CD14-positive monocyte (primary cell): ENCODE measurements around the gene SRPK1. TPM values are rescaled to one million over a fixed set of nuclear protein-coding genes. Genes with fewer than 3 reads are reported as not detected.

Experiments used
- DNase-seq, 3 donors: peaks; one replicate each; pipeline ENCODE4 v3.0.0-alpha.2; 2011 to 2022
- H2AFZ ChIP-seq: 2 replicates; pipeline ENCODE4 v1.6.0; 2012; ENCODE audit warnings: mild to moderate bottlenecking, low read depth, low read length, inconsistent platforms; ENCODE audit not compliant: insufficient read depth, poor library complexity, severe bottlenecking
- H3K27ac ChIP-seq, 2 donors: 1 replicate in 1 of 2; 2 replicates in 1 of 2; pipeline ENCODE4 v1.5.1; 2012 to 2013; ENCODE audit warnings: low read length in 2 of 2, control low read depth in 1 of 2, inconsistent platforms in 1 of 2, low read depth in 1 of 2, mild to moderate bottlenecking in 1 of 2
- H3K27me3 ChIP-seq, 2 donors: one replicate each; pipeline versions ENCODE4 v1.6.0 to v1.6.1; 2011 to 2013; ENCODE audit warnings: low read length in 2 of 2; ENCODE audit not compliant: control insufficient read depth in 2 of 2, insufficient read depth in 2 of 2
- H3K36me3 ChIP-seq, 2 donors: replicated peaks in 1 of 2; 1 replicate in 1 of 2; 2 replicates in 1 of 2; pipeline versions ENCODE4 v1.5.1 to v1.6.1; 2012 to 2013; ENCODE audit warnings: low read length in 2 of 2, control low read depth in 1 of 2, inconsistent platforms in 1 of 2, mild to moderate bottlenecking in 1 of 2; ENCODE audit not compliant: insufficient read depth in 2 of 2, control insufficient read depth in 1 of 2
- H3K4me1 ChIP-seq, 2 donors: 1 replicate in 1 of 2; 2 replicates in 1 of 2; pipeline versions ENCODE4 v1.5.1 to v1.6.1; 2012 to 2013; ENCODE audit warnings: low read length in 2 of 2, control low read depth in 1 of 2, inconsistent platforms in 1 of 2, mild to moderate bottlenecking in 1 of 2, moderate library complexity in 1 of 2; ENCODE audit not compliant: insufficient read depth in 2 of 2, control insufficient read depth in 1 of 2
- H3K4me2 ChIP-seq: replicated peaks from 2 replicates; pipeline ENCODE3; 2012; ENCODE audit warnings: low read length, moderate library complexity, mild to moderate bottlenecking; ENCODE audit not compliant: poor library complexity, severe bottlenecking; ENCODE audit errors: extremely low read depth
- H3K4me3 ChIP-seq, 3 experiments: fragments of 200-600 bp in 1 of 3; sonication (generic) in 1 of 3; replicated peaks in 1 of 3; 1 replicate in 2 of 3; 2 replicates in 1 of 3; pipeline ENCODE4 v1.5.1; 2011 to 2013; ENCODE audit warnings: low read length in 3 of 3, mild to moderate bottlenecking in 3 of 3, control low read depth in 2 of 3, low read depth in 2 of 3, inconsistent platforms in 1 of 3, moderate library complexity in 1 of 3
- H3K79me2 ChIP-seq: 2 replicates; pipeline ENCODE4 v1.6.0; 2012; ENCODE audit warnings: mild to moderate bottlenecking, control low read depth, inconsistent platforms, low read length, moderate library complexity; ENCODE audit not compliant: insufficient read depth
- H3K9ac ChIP-seq: 2 replicates; pipeline ENCODE4 v1.6.0; 2017; ENCODE audit warnings: low read length, mild to moderate bottlenecking; ENCODE audit not compliant: insufficient read depth, poor library complexity, severe bottlenecking
- H3K9me3 ChIP-seq, 2 donors: replicated peaks in 1 of 2; 1 replicate in 1 of 2; 2 replicates in 1 of 2; pipeline versions ENCODE4 v1.5.1 to v1.6.1; 2012 to 2013; ENCODE audit warnings: low read length in 2 of 2, control low read depth in 1 of 2; ENCODE audit not compliant: control insufficient read depth in 1 of 2, insufficient read depth in 1 of 2
- H4K20me1 ChIP-seq: 2 replicates; pipeline ENCODE4 v1.6.0; 2012; ENCODE audit warnings: mild to moderate bottlenecking, low read length, control low read depth, moderate library complexity; ENCODE audit not compliant: insufficient read depth
- H3K27ac Mint-ChIP-seq, 7 donors: one replicate each; pipeline ENCODE4 v1.8.0; 2020; ENCODE audit warnings: mild to moderate bottlenecking in 7 of 7, mixed read lengths in 7 of 7, moderate library complexity in 6 of 7, inconsistent platforms in 2 of 7
- H3K27me3 Mint-ChIP-seq, 3 donors: one replicate each; pipeline ENCODE4 v1.8.0; 2021 to 2022; ENCODE audit warnings: low read depth in 3 of 3, mild to moderate bottlenecking in 3 of 3, mixed read lengths in 3 of 3, moderate library complexity in 3 of 3, inconsistent platforms in 1 of 3
- H3K36me3 Mint-ChIP-seq, 2 donors: one replicate each; pipeline ENCODE4 v1.8.0; 2020; ENCODE audit warnings: mixed read lengths in 2 of 2, inconsistent platforms in 1 of 2, mild to moderate bottlenecking in 1 of 2
- H3K4me1 Mint-ChIP-seq: one replicate; pipeline ENCODE4 v1.8.0; 2020; ENCODE audit warnings: mild to moderate bottlenecking, mixed read lengths
- H3K4me3 Mint-ChIP-seq, 2 donors: one replicate each; pipeline ENCODE4 v1.8.0; 2020; ENCODE audit warnings: mild to moderate bottlenecking in 2 of 2, mixed read lengths in 2 of 2, moderate library complexity in 1 of 2
- H3K9me3 Mint-ChIP-seq, 7 donors: one replicate each; pipeline ENCODE4 v1.8.0; 2020 to 2022; ENCODE audit warnings: mixed read lengths in 7 of 7, mild to moderate bottlenecking in 6 of 7, moderate library complexity in 6 of 7, inconsistent platforms in 2 of 7
- CTCF ChIP-seq: fragments of 200-600 bp; IDR thresholded peaks from one replicate; pipeline ENCODE4 v1.8.0; 2022; ENCODE audit warnings: antibody characterized with exemption, mild to moderate bottlenecking
- WGBS: methylation state at CpG from one replicate; pipeline ENCODE4 v1.1.5; 2013; ENCODE audit warnings: missing lambda C conversion rate; ENCODE audit not compliant: insufficient coverage; 5-methylcytosine and 5-hydroxymethylcytosine counted together
- intact Hi-C, 2 donors: fragments of 100-400 bp; cut with micrococcal nuclease; formaldehyde crosslinking; loops; one replicate each; pipeline versions ENCODE4 v1.15.0 to v1.15.1; 2023
- polyA plus RNA-seq, 3 donors: library from polyadenylated mRNA; depleted of rRNA in 1 of 3; unstranded in 2 of 3; stranded (reverse) in 1 of 3; fragments of 300-500 nt in 2 of 3; fragments of >200 nt in 1 of 3; fragmentation: Illumina TruSeq in 2 of 3; gene quantifications; 1 replicate in 2 of 3; 2 replicates in 1 of 3; pipeline ENCODE4 v1.2.3, GENCODE V29; 2012 to 2021

Gene SRPK1
- polyA plus RNA-seq, 3 donors: 7.2 to 24.8 (median 20.5) TPM

DNA sequence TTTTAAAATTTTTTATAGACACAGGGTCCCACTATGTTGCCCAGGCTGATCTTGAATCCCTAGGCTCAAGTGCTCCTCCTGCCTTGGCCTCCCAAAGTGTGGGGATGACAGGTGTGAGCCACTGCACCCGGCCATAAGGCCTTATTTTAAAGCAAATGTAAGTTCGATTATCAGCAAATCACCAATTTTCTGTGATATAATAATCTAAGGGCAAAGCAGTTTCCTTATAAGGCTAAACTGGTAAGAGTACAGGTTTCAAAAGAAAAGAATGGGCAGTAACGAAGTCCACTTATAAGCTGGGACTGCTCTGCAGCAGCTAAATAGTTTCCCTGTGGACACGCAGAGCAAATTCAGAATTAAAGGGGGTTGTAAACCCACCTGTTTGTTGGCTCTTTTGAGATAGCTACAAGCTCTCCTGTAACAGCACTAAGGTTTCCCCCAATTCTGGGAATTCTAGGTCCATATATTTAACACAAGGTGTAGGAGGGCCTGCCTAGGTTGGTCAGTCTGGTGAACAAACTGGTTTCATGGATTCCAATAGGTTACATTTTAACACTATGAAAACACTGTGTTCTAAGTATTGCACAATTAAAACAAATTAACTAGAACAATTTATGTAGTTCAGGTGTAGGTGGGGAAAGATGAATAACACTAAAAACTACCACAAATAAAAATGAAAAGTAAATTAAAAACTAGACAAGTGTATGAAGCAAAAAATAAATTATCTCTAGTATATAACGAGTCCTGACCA lies 89.5 kb downstream of the SRPK1 start:
- Mint-ChIP-seq H3K4me3 (no peak overlapping the region), H3K4me1 (peaks cover 37% of the 10 kb centered on the region), H3K27ac (no peak overlapping the region), H3K27me3 (peaks cover 0 to 3% (median 2%) of the 10 kb centered on the region in 3 donors), H3K36me3 (peaks cover 5 to 12% of the 10 kb centered on the region in 2 donors), H3K9me3 (peaks cover 0 to 4% (median 2%) of the 10 kb centered on the region in 7 donors)
- Histone ChIP-seq H4K20me1 (no peaks in the 10 kb centered on the region), H3K27ac (no peak overlapping the region), H2AFZ (no peak overlapping the region), H3K4me3 (no peak overlapping the region), H3K79me2 (no peaks in the 10 kb centered on the region), H3K36me3 (no peaks in the 10 kb centered on the region), H3K4me2 (no peak overlapping the region), H3K9me3 (no peaks in the 10 kb centered on the region), H3K9ac (no peak overlapping the region), H3K4me1 (peaks cover 37 to 41% of the 10 kb centered on the region in 2 donors), H3K27me3 (no peaks in the 10 kb centered on the region)
- TF ChIP-seq CTCF: no peak
- WGBS: 100% methylated on average over 2 of the region's 5 CpGs
- intact Hi-C loops: no loop called here
- no peak for DNase-seq

- H3K27me3 ChIP-seq: no peaks in the 10 kb centered on the region
- no peak for TF ChIP-seq CTCF
- H3K4me3 Mint-ChIP-seq: no peak overlapping the region
- H3K9ac ChIP-seq: no peak overlapping the region
- DNase-seq: no peak
- no peaks in the 10 kb centered on the region for H3K9me3 ChIP-seq
- no peak overlapping the region for H3K4me2 ChIP-seq
- H3K4me1 Mint-ChIP-seq: peaks cover 17% of the 10 kb centered on the region
- no peak overlapping the region for H3K4me3 ChIP-seq
- H3K27ac Mint-ChIP-seq: no peak overlapping the region
- H3K27me3 Mint-ChIP-seq: peaks cover 2 to 6% (median 2%) of the 10 kb centered on the region in 3 donors
- no peaks in the 10 kb centered on the region for H4K20me1 ChIP-seq
- peaks cover 0 to 4% (median 2%) of the 10 kb centered on the region in 7 donors for H3K9me3 Mint-ChIP-seq
- intact Hi-C loops: no loop called here
- 85% methylated on average over 4 of the region's 5 CpGs for WGBS
- H3K79me2 ChIP-seq: no peaks in the 10 kb centered on the region
- H3K36me3 ChIP-seq: no peaks in the 10 kb centered on the region
- peaks cover 17 to 19% of the 10 kb centered on the region in 2 donors for H3K4me1 ChIP-seq
- no peak overlapping the region for H3K27ac ChIP-seq
- peaks cover 5 to 11% of the 10 kb centered on the region in 2 donors for H3K36me3 Mint-ChIP-seq
- no peak overlapping the region for H2AFZ ChIP-seq
Measured at GRCh38 chr6:35829306-35829705, 91.6 kb downstream of the SRPK1 start.
